Right lobe of liver (tissue), 4 donors: ENCODE data around the gene SELENOV.

Experiments used
- POLR2A ChIP-seq: fragments of 450-650 bp; IDR thresholded peaks from one replicate; pipeline ENCODE4 v1.6.1; 2017; ENCODE audit warnings: antibody characterized with exemption, mild to moderate bottlenecking
- TF ChIP-seq, protein P1 (sequence below), 4 donors: fragments of 200-600 bp in 3 of 4; fragments of 450-650 bp in 1 of 4; IDR thresholded peaks; one replicate each; pipeline versions ENCODE4 v1.5.1 to v1.8.0; 2016 to 2022; ENCODE audit warnings: antibody characterized with exemption in 4 of 4, mild to moderate bottlenecking in 2 of 4
- donor health status: DM: no; HTN: no; CAD: no.
- donor health status: DM: no; HTN: no; CAD: no.
- donor health status: DM: no; HTN: yes; CAD: no.

DNA sequence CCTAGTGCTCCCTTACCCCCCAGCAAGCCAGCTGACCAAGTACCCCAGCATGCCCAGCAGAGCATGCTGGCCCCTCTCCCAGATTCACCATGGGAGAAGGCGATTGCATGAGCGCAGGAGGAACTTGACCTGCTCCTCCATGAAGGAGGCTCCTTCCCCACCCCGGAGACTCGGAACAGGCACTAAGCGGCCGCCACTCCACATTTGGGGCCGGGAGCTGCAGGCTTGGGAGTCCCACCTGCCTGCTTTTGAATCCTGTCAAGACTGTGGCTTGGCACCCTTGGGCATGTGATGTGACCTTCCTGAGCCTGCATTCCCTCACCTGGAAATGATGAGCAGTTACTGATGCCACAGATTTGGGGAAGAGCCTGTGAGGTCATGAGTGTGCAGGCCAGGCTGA is 47.0 kb upstream of the SELENOV start:
- no peak for TF ChIP-seq POLR2A
- TF ChIP-seq, protein P1, sequence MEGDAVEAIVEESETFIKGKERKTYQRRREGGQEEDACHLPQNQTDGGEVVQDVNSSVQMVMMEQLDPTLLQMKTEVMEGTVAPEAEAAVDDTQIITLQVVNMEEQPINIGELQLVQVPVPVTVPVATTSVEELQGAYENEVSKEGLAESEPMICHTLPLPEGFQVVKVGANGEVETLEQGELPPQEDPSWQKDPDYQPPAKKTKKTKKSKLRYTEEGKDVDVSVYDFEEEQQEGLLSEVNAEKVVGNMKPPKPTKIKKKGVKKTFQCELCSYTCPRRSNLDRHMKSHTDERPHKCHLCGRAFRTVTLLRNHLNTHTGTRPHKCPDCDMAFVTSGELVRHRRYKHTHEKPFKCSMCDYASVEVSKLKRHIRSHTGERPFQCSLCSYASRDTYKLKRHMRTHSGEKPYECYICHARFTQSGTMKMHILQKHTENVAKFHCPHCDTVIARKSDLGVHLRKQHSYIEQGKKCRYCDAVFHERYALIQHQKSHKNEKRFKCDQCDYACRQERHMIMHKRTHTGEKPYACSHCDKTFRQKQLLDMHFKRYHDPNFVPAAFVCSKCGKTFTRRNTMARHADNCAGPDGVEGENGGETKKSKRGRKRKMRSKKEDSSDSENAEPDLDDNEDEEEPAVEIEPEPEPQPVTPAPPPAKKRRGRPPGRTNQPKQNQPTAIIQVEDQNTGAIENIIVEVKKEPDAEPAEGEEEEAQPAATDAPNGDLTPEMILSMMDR (IDR thresholded peaks at IDR 0.05), result no peak
